HG03135 (cell line): Measurements from ENCODE around the gene TTC22.

ENCODE experiments used
- ATAC-seq: cut with Tn5 transposase; IDR thresholded peaks from one replicate; pipeline ENCODE4 v1.9.1; 2021; ENCODE audit warnings: mild to moderate bottlenecking, moderate library complexity; ENCODE audit not compliant: unreplicated experiment

Gene TTC22

DNA sequence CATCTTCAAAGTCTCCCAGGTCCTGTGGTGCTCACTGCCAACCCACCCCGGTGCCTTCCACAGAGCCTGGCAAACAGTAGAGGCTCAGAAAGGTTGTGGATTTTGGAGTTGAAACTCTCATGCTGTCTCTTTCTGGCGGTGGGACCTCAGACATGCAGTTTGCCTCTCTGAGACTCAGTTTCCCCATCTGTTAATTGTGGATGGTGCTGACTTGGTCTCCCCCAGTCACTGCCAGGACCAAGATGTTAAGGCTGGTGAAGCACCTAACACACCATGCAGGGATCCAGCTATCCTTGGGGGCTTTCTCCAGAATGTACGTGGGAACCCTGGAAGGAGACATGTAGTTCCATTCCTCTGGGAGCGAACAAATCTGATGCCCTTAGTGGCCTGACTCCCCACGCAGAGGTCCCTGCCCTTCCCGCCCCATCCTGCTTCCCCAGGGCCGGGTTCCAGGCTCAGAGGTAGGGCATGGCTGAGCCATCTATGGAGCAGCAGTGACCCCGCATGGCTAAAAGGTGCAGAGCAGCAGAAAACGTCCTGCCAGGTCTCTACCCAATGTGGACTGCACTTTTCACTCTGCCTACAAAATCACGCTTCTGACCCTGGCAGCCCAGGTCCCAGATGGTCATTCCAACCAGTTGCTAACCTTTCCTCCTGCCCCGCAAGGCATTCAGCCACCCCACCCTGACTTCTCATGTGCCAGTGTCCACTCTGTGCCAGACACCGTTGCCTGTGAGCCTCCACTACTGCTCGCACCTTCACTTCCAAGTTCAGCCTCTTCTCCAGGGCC, 9.2 kb upstream of the TTC22 start:
- peak; percentile 57 for ATAC-seq

DNA sequence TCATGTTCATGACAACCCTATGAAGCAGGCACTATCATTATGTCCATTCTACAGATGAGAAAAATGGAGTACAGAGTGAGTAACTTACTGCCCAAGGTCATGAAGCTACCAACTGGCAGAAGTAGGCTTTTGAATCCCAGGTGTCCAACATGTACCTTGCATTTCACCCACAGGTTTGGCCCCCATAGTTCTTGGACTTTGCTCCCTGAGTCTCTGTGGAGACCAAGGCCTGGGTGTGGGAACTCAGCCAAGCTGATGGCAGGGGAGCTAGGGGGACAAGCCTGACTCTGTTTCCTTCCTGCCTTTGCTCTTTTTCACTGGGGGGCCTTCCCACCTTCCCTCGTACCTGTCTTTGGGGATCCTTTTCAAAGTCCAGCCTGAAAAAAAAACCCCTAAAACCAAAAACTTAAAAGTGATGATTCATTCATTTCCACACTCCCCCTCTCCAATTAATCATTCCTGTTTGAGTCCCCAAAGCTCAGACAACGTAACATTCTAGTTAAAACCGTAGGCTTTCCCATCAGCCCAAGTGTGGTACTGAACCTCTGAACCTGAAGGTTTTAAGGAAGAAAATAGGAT, 8.5 kb upstream of the TTC22 start:
- no peak for ATAC-seq

DNA sequence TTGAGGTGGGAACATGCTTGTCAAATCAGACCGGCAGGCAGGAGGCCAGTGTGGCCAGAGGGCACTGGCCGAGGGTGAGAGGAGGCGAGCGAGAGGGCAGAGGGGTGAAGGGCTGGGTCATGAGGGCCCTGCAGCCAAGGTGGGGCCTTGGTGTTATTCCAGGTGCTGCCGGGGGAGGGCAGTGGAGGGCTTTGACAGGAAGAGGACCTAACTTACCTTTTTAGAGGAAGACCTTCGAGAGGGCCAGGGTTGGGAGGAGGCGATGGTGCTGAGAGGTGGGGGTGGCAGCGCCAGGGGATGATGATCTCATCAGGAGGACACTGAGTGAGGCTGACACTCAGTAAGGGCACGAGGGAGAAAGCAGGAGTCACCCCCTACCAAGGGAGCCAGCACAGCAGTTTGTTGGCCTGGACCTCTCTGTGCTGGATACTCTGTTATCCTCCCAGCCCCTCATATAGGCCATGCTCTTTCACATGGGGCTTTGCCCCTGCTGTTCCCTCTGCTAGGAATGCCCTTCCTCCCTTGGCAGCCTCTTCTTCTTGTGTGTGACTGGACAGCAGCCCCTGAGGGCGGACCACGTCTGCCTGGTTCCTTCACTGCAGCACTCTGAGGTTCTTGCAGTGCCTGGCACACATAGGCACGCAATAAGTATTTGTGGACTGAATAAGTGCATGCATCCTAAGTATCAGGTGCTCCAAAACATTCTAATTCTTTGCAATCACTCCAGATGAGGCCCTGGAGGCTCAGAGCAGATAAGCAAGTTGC, 7.5 kb upstream of the TTC22 start:
- no peak for ATAC-seq

DNA sequence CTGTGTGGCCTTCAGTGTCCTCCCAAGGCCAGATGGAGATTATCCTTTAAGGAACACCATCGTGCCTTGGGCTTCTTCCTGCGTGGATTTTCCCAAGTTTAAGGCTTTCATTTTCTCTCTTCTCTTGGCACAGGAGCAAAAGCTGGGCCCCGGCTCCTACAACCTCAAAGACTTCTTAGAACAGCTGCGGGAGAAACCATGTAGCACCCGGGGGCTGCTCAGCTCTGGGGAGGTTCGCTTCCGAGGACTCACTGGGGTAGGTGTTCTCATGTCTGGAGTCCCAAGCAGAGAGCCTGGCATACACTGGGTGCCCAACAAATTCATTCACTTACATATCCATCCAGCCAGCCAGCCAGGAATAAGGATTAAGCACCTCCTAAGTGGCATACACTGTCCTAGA, 6.6 kb upstream of the TTC22 start:
- ATAC-seq: no peak

DNA sequence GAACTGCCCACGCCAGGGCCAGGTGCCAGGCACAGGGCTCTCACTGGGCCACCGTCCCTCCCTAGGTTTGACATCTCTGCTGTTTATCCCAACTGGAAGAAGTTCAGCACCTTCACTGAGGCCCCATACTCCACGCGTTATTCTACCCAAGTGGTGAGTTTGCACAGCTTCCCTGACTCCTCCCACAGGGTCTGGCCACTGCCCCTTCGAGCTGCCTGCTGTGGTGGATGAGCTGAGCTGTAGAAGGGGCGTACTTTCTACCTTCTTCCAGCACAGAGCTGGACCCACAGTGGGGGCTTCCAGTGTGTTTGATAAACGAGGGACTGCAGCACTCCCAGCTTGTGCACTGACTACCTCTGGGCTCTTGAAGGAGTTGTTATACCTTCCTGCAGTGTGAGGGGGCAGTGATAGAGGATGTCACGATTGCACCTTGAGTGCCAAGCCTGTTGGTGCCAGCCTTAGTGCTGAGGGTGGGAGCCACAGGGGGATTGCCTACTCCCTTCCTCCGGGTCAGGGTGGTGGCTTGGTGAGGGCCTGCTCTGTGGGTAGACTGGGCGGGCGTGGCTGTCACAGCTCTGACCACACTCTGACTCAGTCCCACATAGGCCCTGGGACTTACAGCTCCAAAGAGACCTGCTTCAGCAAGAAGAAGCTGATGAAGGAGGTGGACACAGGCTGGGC, 5.9 kb upstream of the TTC22 start:
- ATAC-seq: no peak

DNA sequence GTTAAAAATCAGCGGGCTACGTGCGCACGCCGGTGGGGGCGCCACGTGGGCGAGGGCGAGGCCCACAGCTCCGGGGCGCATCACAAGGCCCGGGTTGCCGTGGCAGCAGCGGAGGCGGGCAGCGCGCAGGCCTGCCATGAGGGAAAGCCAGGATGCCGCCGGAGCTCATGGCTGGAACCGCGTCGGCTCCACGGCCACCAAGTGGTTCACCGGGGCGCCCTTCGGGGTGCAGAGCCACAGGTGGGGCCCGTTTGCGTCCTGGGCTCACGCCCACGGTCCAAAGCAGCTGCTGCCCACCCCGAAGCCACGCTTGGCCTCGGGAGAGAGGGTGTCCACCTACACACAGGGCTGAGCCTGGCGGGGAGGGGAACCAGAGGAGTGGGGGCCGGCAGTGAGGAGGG, 4.9 kb upstream of the TTC22 start:
- ATAC-seq: no peak

DNA sequence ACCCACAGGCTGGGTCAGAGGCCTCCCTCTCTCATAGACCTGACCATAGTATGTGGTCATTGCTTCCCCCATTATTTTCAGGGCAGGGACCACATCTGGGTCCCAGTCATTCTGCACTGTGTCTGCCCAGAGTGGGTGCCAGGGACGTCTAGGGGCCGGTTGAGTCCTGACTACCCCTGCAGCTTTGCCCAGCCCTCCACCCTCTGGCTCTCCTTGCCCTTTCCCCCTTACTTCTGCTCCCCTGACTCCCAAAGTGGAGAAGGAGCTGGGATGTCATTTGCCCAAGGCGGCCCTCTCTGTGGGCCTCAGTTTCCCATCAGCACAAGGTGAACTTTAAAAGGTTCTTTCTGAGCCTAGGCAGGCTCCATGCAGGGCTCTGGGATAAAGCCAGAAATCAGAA, 4.3 kb upstream of the TTC22 start:
- no peak for ATAC-seq

DNA sequence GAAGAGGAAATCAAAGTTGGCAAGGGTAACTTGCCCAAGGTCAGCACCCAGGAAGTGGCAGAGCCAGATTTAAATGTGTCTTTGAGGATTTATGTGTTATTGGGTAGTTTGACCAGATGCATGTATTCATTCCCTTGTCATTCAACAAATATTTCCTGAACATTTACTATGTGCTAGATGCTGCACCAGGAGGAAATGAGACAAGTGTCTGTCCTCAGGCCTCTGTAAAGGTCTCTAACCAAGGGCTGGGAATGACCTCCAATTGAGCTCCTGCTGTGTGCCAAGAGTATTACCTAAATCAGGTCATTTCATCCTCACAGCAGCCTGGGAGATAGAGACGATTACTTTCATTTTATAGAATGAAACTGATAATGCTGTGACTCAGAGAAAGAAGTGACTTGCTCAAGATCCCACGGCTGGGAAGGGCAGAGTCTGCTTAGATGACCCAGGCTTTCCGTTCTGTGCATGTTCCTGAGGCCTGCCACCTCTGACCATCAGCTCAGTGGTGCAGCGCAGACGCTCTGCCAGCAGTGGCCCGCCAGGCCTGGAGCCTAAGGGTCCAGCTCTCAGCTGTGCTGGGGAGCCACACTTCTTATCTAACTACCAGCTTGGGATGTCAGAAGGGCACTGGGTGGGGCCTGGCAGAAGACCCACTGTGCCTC, 3.5 kb upstream of the TTC22 start:
- ATAC-seq: no peak

DNA sequence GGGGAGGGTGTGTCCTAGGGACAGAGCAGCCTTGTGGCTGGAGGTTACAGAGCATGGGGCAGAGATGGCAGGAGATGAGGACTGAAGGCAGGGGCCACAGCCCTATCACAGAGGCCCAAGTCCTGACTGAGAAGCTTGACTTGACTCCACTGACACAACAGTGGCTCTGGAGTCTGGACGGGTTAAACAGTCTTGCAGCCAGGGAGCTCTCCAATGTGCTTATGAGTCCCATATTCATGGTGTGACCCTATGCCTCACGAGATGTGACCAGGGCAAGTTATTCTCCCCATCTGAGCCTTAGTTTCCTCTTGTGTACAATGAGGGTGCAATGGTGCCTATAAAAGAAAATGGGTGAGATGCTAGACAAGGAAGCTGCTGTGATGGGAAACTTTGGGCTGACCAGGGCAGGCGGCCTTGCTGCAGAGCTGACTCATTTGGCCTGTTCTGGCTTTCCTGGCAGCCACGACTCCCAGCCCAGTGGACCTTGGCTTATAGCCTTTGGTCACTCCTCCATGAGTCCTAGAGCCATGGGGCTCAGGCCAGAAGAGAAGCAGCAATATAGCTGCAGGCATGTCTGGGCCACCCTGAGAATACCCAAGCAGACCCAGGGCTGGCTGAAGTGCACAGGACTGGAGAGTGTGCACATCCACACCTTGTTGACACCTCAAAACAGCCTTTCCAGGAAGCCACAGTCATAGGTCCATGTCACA, 2.8 kb upstream of the TTC22 start:
- no peak for ATAC-seq

DNA sequence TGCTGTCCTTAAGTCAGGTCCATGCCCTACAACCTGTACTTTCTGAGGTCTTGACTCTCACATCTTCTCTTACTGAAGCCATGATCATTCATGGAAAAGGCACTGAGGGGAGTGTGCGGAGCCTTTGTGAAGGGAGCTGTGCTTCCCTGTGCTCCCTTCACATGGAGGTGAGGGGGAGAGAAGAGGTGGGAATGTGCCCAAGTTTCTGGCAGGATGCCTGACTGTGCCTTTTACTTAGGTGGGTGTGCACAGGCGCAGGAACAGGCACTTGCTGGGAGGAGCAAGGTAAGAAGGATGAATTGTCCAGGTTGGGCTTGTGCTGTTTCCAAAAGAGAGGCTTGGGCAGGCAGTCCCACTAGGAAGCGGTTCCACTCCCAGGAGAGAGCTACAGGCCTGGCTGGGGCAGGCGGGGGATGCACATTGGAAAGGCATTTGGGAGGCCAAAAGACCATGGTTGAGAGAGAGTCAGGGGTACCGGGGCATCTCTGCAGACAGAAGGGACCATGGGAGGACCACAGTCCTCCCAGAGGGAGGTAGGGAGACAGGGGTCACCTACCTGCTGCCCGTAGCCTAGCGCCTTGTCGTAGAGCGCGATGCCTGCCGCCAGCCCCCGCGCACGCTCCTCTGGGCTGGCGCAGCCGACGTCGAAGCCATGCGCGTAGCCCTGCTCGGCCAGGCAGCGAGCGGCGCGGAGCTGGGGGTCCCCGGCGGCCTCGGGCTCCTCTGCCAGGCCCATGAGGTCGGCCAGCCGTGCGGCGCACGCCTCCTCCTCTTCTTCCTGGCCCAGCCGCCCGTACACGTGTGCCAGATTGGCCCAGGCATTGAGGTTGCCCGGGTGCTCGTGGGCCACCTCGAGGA, 853 bp downstream of the TTC22 start:
- no peak for ATAC-seq

DNA sequence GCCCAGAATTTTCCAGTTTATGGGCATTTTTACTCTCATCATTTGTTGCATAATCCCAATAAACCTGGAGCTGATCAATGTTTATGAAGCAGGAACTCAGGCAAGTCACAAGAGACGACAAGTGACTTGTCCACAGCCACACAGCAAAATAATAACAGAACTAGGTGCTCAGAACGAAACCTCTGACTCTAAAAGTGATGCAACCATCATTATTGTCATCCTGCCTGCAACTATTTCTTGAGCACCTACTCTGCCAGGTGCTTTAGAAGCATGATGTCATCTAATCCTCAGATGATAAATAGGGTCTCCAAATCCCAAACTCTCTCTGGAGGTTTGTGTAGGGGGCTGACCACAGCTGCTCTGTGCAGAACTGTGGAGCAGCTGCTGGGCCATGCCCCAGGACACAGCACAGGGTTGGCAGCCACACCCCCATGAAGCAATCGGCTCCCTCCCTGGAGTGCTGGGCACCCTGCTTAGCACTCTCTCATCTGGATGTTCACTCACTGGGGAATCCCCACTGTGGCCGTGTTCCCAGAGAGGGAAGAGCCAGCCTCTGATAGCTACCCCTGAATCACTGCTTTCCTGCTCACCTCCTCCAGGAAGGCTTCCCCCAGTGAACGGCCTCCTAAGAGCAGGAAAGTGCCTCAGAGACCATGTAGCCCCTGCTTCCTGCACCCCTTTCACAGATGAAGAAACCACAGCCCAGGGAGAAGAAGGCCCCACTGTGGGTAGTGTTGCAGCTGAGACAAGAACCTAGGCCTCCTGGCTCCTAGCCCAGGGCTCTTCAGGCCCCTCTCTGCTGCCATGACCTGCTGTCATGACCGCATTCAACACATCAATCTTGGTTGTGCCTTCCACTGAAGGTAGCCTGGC, 2.1 kb downstream of the TTC22 start:
- ATAC-seq: peak; percentile 40

DNA sequence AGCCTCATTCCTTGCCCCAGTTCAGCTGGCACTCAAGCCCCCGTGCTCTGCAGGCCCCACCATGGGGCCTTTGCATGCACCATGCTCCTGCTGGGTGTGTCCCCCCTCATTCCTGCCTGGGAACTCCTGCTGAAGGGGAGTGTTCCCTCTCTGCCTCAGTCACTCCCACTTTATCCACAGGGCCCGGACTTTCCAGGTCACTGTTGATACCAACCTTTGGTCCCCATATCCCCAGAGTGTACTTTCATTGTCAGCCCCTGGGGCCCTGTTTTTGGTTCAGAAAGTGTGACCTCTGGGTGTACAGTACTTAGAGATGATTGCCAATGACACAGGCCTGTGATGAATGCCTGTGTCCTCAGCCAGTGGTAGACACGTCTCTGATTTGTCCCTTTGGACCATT, 2.9 kb downstream of the TTC22 start:
- ATAC-seq: no peak

DNA sequence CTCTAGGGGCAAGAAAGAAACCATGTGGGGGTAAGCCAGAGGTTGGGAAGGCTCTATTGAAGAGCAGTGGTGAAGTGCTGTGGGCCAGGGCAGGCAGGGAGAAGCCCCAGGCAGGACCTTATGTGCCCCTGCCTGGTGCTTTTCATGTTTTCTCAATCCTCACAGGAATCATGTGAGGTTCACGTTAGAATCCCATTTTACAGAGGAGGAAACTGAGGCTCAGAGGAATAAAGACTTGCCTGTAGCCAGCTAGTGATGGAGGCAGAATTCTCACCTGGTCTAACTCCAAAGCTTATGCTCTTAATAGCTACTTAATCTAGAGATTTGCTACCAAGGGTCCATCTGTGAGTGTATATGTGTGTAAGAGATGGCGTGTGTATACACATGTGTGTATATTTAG, 4.2 kb downstream of the TTC22 start:
- ATAC-seq: no peak

DNA sequence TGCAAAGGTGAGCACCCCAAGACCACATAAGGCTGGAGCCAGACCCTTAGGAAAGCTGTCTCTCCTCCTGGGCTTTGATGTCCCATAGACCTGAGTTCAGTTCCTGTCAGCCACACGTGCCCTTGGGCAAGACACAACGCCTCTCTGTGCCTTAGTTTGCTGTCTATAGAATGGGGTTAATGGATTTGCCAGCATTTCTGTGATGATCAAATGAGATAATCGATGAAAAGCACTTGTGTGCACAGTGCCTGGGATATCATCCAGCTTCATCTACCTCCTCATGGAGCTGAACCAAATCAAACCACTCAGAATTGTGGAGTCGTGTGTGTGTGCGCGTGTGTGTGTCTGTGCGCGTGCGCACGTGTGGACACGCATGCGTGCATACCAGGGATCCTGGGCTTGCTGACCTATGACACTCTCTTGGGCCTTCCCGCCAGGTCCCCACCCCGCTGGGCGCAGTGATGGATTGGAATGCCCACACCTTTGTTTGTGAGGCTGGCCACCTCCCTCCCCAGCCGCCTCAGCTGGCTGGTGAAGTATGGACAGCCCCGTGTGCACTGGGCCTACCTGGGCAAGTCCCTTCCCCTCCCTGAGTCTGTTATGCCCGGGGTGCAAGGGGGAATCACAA, 5.2 kb downstream of the TTC22 start:
- no peak for ATAC-seq

DNA sequence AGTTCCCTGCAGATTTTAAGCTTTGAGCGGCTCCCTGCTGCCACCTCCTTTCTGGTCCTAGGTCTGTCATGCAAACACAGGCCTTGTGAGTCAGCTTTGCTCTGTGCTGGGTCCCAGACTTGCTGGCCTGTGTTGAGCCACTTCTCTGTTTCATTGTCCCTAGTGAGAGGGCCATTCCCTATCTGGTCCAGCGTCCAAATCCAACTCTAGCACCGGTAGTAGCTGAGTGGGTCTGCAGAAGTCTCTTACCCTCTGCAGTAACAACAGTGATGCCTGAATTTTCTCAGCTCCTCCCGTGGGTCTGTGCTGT, 5.8 kb downstream of the TTC22 start:
- ATAC-seq: no peak

DNA sequence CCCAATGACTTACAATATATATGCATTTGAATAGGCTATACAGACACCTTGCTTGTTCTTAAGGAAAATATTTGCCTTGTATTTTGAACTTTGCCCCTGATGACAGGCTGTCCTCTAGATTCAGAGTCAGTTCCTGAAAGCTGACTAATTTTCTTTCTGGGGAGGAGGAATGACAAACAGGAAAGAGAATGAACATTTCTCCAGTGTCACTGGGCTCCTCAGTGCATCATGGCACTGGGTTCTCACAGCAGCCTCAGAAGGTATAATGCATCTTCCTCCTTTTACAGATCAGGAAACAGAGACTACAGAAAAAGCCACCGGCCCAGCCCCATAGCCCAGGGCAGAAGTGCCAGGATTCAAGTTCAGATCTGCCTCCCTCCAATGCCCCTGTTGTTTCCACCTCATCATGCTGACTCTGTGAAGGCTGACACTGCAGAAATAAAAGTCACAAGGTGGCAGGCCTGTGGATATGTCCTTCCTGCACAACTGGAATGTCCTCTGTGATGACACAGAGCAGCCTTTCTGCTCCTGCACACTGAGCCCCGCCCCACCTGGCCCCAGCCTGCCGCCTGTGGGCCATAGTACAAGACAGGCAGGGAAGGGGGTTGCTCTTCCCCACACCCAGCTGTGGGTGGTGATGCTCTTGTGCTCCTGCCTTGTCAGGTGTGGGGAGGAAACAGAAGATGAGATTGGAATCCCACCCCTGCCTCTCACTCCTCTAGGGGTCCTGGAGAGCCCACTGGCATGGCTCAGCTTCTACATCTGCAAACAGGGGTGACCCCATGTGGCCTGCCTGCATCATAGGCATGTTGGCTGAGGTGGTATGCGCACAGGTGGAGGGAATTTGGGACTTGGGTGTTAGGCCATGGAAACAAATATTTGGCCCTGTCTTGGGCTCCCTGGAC, 6.4 kb downstream of the TTC22 start:
- no peak for ATAC-seq

DNA sequence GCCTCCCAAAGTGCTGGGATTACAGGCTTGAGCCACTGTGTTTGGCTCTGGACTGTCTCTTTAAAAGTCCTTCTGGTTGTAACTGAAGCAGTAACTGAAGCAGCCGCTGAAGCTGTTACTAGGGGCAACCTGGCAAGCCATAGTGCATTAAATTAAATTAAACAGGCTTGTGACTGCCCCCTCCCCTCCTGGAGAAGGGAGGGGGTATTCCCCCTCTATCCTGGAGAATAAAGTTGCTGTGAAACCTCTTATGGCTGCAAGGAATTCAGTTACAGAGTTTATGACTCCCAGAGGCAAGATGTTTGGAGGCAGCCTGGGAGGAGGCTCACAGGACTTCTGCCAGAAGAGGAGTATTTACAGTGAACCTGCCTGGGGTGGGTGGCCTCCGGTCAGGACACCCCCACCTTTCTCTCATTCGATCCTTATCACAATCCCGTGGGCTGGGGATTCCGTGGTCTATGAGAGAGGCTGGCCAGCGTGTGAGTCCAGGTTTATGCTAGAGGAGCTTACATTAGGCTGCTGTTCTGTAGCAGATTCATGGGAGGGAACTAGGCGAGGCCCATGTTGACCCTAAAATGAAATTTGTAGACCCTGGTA, 8.3 kb downstream of the TTC22 start:
- ATAC-seq: no peak
